Kidney (tissue), 14 donors: ENCODE data around the gene COL21A1. TPM values are rescaled to one million over a fixed set of nuclear protein-coding genes. Genes with fewer than 3 reads are reported as not detected.

Experiments used
- DNase-seq, 5 donors: peaks; one replicate each; pipeline ENCODE4 v3.0.0-alpha.2; 2013 to 2020
- FAIRE-seq: peaks from 2 replicates; lab custom pipeline; 2012; peaks lifted over from hg19 to GRCh38; lab: Jason Lieb, UNC
- H3K27ac ChIP-seq, 2 donors: one replicate each; pipeline ENCODE4 v1.7.0; 2013; ENCODE audit warnings: low read depth in 2 of 2, low read length in 2 of 2, inconsistent platforms in 1 of 2
- H3K27me3 ChIP-seq: one replicate; pipeline ENCODE4 v1.7.1; 2013; ENCODE audit warnings: low read length, inconsistent platforms; ENCODE audit not compliant: control insufficient read depth, insufficient read depth
- H3K36me3 ChIP-seq, 3 donors: one replicate each; pipeline versions ENCODE4 v1.7.0 to v1.7.1; 2013; ENCODE audit warnings: low read length in 3 of 3, control low read depth in 1 of 3, inconsistent platforms in 1 of 3; ENCODE audit not compliant: insufficient read depth in 3 of 3, control insufficient read depth in 2 of 3
- H3K4me1 ChIP-seq, 3 donors: one replicate each; pipeline versions ENCODE4 v1.7.0 to v1.7.1; 2013; ENCODE audit warnings: low read length in 3 of 3, inconsistent platforms in 1 of 3, low read depth in 1 of 3; ENCODE audit not compliant: control insufficient read depth in 2 of 3, insufficient read depth in 2 of 3
- H3K4me3 ChIP-seq, 3 donors: one replicate each; pipeline versions ENCODE4 v1.7.0 to v1.8.1; 2013; ENCODE audit warnings: low read length in 3 of 3, control low read depth in 1 of 3, inconsistent platforms in 1 of 3
- H3K9ac ChIP-seq, 3 donors: one replicate each; pipeline versions ENCODE4 v1.7.0 to v1.7.1; 2013; ENCODE audit warnings: low read length in 3 of 3, control low read depth in 1 of 3, inconsistent platforms in 1 of 3
- H3K9me3 ChIP-seq, 3 donors: one replicate each; pipeline versions ENCODE4 v1.7.0 to v1.7.1; 2013; ENCODE audit warnings: low read length in 3 of 3, control low read depth in 1 of 3, inconsistent platforms in 1 of 3; ENCODE audit not compliant: control insufficient read depth in 2 of 3, insufficient read depth in 1 of 3
- intact Hi-C: fragments of 100-400 bp; cut with DNase I; formaldehyde crosslinking; loops from one replicate; pipeline ENCODE4 v1.11.1; 2022
- polyA plus RNA-seq: library from polyadenylated mRNA; stranded (reverse); fragments of 350-450 nt; fragmentation: Illumina TruSeq; extraction: RNeasy Lipid Tissue Mini Kit (QIAGEN cat#74804); gene quantifications from one replicate; pipeline ENCODE4 v1.2.3, GENCODE V29; 2014; ENCODE audit warnings: low read depth, low replicate concordance; ENCODE audit not compliant: insufficient read depth
- total RNA-seq: library from RNA; stranded (reverse); fragmentation: NEBNext Ultra II Directional; extraction: Animal tissue kit (Norgen Biotek cat#: 25700); gene quantifications from one replicate; pipeline ENCODE4 v1.2.1, GENCODE V29; 2021
- TF ChIP-seq, protein P1 (sequence below): IDR thresholded peaks from 3 replicates; pipeline ENCODE4 v1.5.1; 2012; ENCODE audit warnings: mild to moderate bottlenecking, moderate library complexity, borderline replicate concordance; ENCODE audit not compliant: insufficient read depth; ENCODE audit errors: extremely low read depth
- donor health status: control.
- donor health status: control.
- donor health status: control.
- donor health status: control.
- donor health status: control.
- donor health status: DM: yes; HTN: yes; CAD: no.
- donor health status: Normal renal cell carcinoma (clear cell type).

Gene COL21A1
- total and polyA plus RNA-seq, 2 donors from 2014 or later = 1.6 to 3.1 TPM

GRCh38 chr6:56238352-56238751 is 9.0 kb downstream of the COL21A1 start:
- FAIRE-seq = no peak
- DNase-seq = no peak
- intact Hi-C loops = no loop called here
- Histone ChIP-seq H3K4me3 (no peak overlapping the region), H3K27me3 (no peaks in the 10 kb centered on the region), H3K9me3 (no peaks in the 10 kb centered on the region), H3K4me1 (no peaks in the 10 kb centered on the region), H3K36me3 (no peaks in the 10 kb centered on the region), H3K27ac (no peak overlapping the region), H3K9ac (no peak overlapping the region)
- TF ChIP-seq, protein P1, sequence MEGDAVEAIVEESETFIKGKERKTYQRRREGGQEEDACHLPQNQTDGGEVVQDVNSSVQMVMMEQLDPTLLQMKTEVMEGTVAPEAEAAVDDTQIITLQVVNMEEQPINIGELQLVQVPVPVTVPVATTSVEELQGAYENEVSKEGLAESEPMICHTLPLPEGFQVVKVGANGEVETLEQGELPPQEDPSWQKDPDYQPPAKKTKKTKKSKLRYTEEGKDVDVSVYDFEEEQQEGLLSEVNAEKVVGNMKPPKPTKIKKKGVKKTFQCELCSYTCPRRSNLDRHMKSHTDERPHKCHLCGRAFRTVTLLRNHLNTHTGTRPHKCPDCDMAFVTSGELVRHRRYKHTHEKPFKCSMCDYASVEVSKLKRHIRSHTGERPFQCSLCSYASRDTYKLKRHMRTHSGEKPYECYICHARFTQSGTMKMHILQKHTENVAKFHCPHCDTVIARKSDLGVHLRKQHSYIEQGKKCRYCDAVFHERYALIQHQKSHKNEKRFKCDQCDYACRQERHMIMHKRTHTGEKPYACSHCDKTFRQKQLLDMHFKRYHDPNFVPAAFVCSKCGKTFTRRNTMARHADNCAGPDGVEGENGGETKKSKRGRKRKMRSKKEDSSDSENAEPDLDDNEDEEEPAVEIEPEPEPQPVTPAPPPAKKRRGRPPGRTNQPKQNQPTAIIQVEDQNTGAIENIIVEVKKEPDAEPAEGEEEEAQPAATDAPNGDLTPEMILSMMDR = no peak

GRCh38 chr6:56235245-56235644 is 12.1 kb downstream of the COL21A1 start:
- no peak for DNase-seq
- Histone ChIP-seq H3K27ac (no peak overlapping the region), H3K4me3 (no peak overlapping the region), H3K36me3 (no peaks in the 10 kb centered on the region), H3K4me1 (no peaks in the 10 kb centered on the region), H3K9me3 (no peaks in the 10 kb centered on the region), H3K9ac (no peak overlapping the region), H3K27me3 (no peaks in the 10 kb centered on the region)
- FAIRE-seq = no peak
- intact Hi-C loops = no loop called here
- TF ChIP-seq, protein P1 = no peak

GRCh38 chr6:56232436-56232835 is 14.9 kb downstream of the COL21A1 start:
- Histone ChIP-seq H3K9ac (no peak overlapping the region), H3K9me3 (no peaks in the 10 kb centered on the region), H3K4me3 (no peak overlapping the region), H3K27ac (no peak overlapping the region), H3K4me1 (no peaks in the 10 kb centered on the region), H3K27me3 (no peaks in the 10 kb centered on the region), H3K36me3 (no peaks in the 10 kb centered on the region)
- TF ChIP-seq, protein P1 = no peak
- intact Hi-C loops = no loop called here
- peak in 1 of 5 donors; percentile 32 for DNase-seq
- FAIRE-seq = no peak

- Histone ChIP-seq H3K4me1 (no peaks in the 10 kb centered on the region), H3K27ac (no peak overlapping the region), H3K9me3 (no peaks in the 10 kb centered on the region), H3K4me3 (no peak overlapping the region), H3K27me3 (no peaks in the 10 kb centered on the region), H3K9ac (no peak overlapping the region), H3K36me3 (no peaks in the 10 kb centered on the region)
- FAIRE-seq (no peak), DNase-seq (peak in 1 of 5 donors; percentile 27)
- intact Hi-C loops = no loop called here
- TF ChIP-seq, protein P1 = no peak
These were observed 15.6 kb downstream of the COL21A1 start for GRCh38 chr6:56231827-56232226.
